K562 (cell line): ENCODE measurements around the gene PRR7. TPM values are rescaled to one million over a fixed set of nuclear protein-coding genes. Genes with fewer than 3 reads are reported as not detected.
A peak's percentile ranks its signal among the peaks of the same experiment; 100 is the strongest.

ENCODE experiments used
- BCOR ChIP-seq: fragments of 450-650 bp; IDR thresholded peaks from 2 replicates; pipeline ENCODE4 v1.6.1; 2016
- BDP1 ChIP-seq: IDR thresholded peaks from 3 replicates; pipeline ENCODE4 v1.6.1; 2011; ENCODE audit not compliant: insufficient read length, insufficient read depth
- FOXP4 ChIP-seq: sonication (generic); formaldehyde crosslinking; IDR thresholded peaks from 2 replicates; pipeline ENCODE4 v1.8.0; 2022; ENCODE audit warnings: mild to moderate bottlenecking, missing genetic modification reagents, borderline replicate concordance
- HDAC1 ChIP-seq, 2 experiments: fragments of 450-650 bp; IDR thresholded peaks; 2 replicates each; pipeline ENCODE4 v1.6.1; 2016 to 2017; ENCODE audit warnings: inconsistent platforms in 1 of 2, mild to moderate bottlenecking in 1 of 2, moderate library complexity in 1 of 2
- MAFK ChIP-seq: IDR thresholded peaks from 2 replicates; pipeline ENCODE4 v1.6.1; 2011; ENCODE audit warnings: low read length, improper control_type of control experiment
- MCM5 ChIP-seq: fragments of 450-650 bp; IDR thresholded peaks from 2 replicates; pipeline ENCODE4 v1.6.1; 2016; ENCODE audit warnings: low read depth
- MLLT1 ChIP-seq, 2 experiments: fragments of 450-650 bp; IDR thresholded peaks; 2 replicates each; pipeline ENCODE4 v1.6.1; 2016
- NR0B1 ChIP-seq: fragments of 450-650 bp; IDR thresholded peaks from one replicate; pipeline ENCODE4 v1.6.1; 2018; ENCODE audit warnings: mild to moderate bottlenecking, moderate library complexity; ENCODE audit not compliant: partially characterized antibody
- NR4A1 ChIP-seq, 2 experiments: fragments of 250-450 bp in 1 of 2; fragments of 450-650 bp in 1 of 2; sonication (Bioruptor Pico) in 1 of 2; IDR thresholded peaks; 2 replicates each; pipeline versions ENCODE4 v1.4.0 to v1.6.1; 2016 to 2020; ENCODE audit warnings: mild to moderate bottlenecking in 2 of 2, missing compliant biosample characterization in 1 of 2, missing genetic modification characterization in 1 of 2, moderate library complexity in 1 of 2
- PML ChIP-seq: IDR thresholded peaks from 2 replicates; pipeline ENCODE4 v1.6.1; 2012; ENCODE audit warnings: low read length, inconsistent platforms
- POLR2B ChIP-seq: fragments of 450-650 bp; IDR thresholded peaks from 2 replicates; pipeline ENCODE4 v1.6.1; 2018; ENCODE audit warnings: low read depth; ENCODE audit not compliant: partially characterized antibody
- SIN3B ChIP-seq: fragments of 450-650 bp; IDR thresholded peaks from 2 replicates; pipeline ENCODE4 v1.6.1; 2017; ENCODE audit warnings: low read depth, mild to moderate bottlenecking, moderate library complexity
- SMARCE1 ChIP-seq: fragments of 450-650 bp; IDR thresholded peaks from 2 replicates; pipeline ENCODE4 v1.7.1; 2016; ENCODE audit warnings: mild to moderate bottlenecking
- TAL1 ChIP-seq: fragments of 450-650 bp; IDR thresholded peaks from 2 replicates; pipeline ENCODE4 v1.6.1; 2016; ENCODE audit warnings: mild to moderate bottlenecking
- TCFL5 ChIP-seq: fragments of 250-450 bp; sonication (Bioruptor Pico); conservative IDR thresholded peaks from 2 replicates; pipeline ENCODE4 v1.6.1; 2021; ENCODE audit warnings: mild to moderate bottlenecking, moderate library complexity, matching md5 sums
- TFE3 ChIP-seq: fragments of 450-650 bp; formaldehyde crosslinking; IDR thresholded peaks from 2 replicates; pipeline ENCODE4 v1.4.0; 2020; ENCODE audit warnings: mild to moderate bottlenecking, mixed read lengths
- THAP12 ChIP-seq: fragments of 250-450 bp; sonication (Bioruptor Pico); IDR thresholded peaks from 2 replicates; pipeline ENCODE4 v1.9.0; 2021; ENCODE audit warnings: mild to moderate bottlenecking, inconsistent platforms
- XRCC3 ChIP-seq: fragments of 450-650 bp; IDR thresholded peaks from 2 replicates; pipeline ENCODE4 v1.6.1; 2017; ENCODE audit warnings: mild to moderate bottlenecking, moderate library complexity
- ZNF175 ChIP-seq: fragments of 200-800 bp; sonication (Bioruptor generic); IDR thresholded peaks from 2 replicates; pipeline ENCODE4 v1.6.1; 2016; ENCODE audit warnings: low read depth, mild to moderate bottlenecking, missing genetic modification characterization, missing compliant biosample characterization
- ZNF561 ChIP-seq: fragments of 450-650 bp; formaldehyde crosslinking; conservative IDR thresholded peaks from 2 replicates; pipeline ENCODE4 v1.4.0; 2020; ENCODE audit warnings: mild to moderate bottlenecking, moderate library complexity
- polyA plus RNA-seq, 8 experiments: library from polyadenylated mRNA; depleted of rRNA in 4 of 8; stranded (reverse) in 5 of 8; unstranded in 3 of 8; fragments of >200 nt; fragmentation: Nextera tagmentation in 2 of 8; fragmentation: Illumina TruSeq in 1 of 8; extraction: Ambion mirVana in 2 of 8; extraction: Trizol in 1 of 8; gene quantifications; 2 replicates each; pipeline versions ENCODE4 v1.2.1 to v1.2.3, GENCODE V29; 2011 to 2014; ENCODE audit warnings: inconsistent platforms in 1 of 8, missing spikeins in 1 of 8
- total RNA-seq, 7 experiments: library from RNA; depleted of rRNA in 6 of 7; stranded (reverse); fragments of >200 nt in 6 of 7; fragmentation: Illumina TruSeq in 2 of 7; extraction: Trizol in 2 of 7; gene quantifications; 2 replicates each; pipeline versions ENCODE4 v1.2.1 to v1.2.3, GENCODE V29; 2011 to 2021; ENCODE audit warnings: low replicate concordance in 1 of 7

The PRR7 gene
- total and polyA plus RNA-seq, 9 of the 15 experiments (the other 6 are each of a cell fraction or from before 2014, with no cell fraction given) = 0.80 to 11.3 (median 10.4) TPM; not detected in 4

GRCh38 chr5:177497292-177498012, 50.8 kb downstream of the PRR7 start, which contains the start of gene PDLIM7 (continued):
- TF ChIP-seq POLR2B (peak; percentile 93), NR0B1 (no peak), TAL1 (no peak; the same call in 1 of the 2 replicates), PML (peak; percentile 81), MAFK (no peak), BCOR (peak; percentile 100), NR4A1 (CRISPR knock-in tag; IDR thresholded peaks at IDR 0.05) (no peak), NR4A1 (tag; IDR thresholded peaks at IDR 0.05) (no peak), THAP12 (CRISPR knock-in tag) (peak; percentile 28), MLLT1 (IDR thresholded peaks at IDR 0.05) (peak; percentile 9 to 26; a peak in 1 of 4 replicates), MCM5 (no peak), BDP1 (no peak), XRCC3 (no peak), ZNF175 (CRISPR knock-in tag) (0 out of 2 replicates have a peak, but pooled peaks have one; percentile 21), ZNF561 (CRISPR knock-in tag) (no peak), HDAC1 (IDR thresholded peaks at IDR 0.05) (peak in 1 of 2 experiments; percentile 54; a peak in 3 of 4 replicates), TFE3 (CRISPR knock-in tag) (no peak), TCFL5 (CRISPR knock-in tag) (no peak), FOXP4 (CRISPR knock-in tag) (no peak; the same call in 1 of the 2 replicates), SMARCE1 (no peak), SIN3B (peak; percentile 43; the same call in 1 of the 2 replicates)
